CD14-positive monocyte (primary cell): ENCODE measurements around the gene C5AR2. TPM values are rescaled to one million over a fixed set of nuclear protein-coding genes. Genes with fewer than 3 reads are reported as not detected.
A peak's percentile ranks its signal among the peaks of the same experiment; 100 is the strongest.

Source experiments
- DNase-seq, 3 donors: peaks; one replicate each; pipeline ENCODE4 v3.0.0-alpha.2; 2011 to 2022
- H2AFZ ChIP-seq: 2 replicates; pipeline ENCODE4 v1.6.0; 2012; ENCODE audit warnings: mild to moderate bottlenecking, low read depth, low read length, inconsistent platforms; ENCODE audit not compliant: insufficient read depth, poor library complexity, severe bottlenecking
- H3K27ac ChIP-seq, 2 donors: 1 replicate in 1 of 2; 2 replicates in 1 of 2; pipeline ENCODE4 v1.5.1; 2012 to 2013; ENCODE audit warnings: low read length in 2 of 2, control low read depth in 1 of 2, inconsistent platforms in 1 of 2, low read depth in 1 of 2, mild to moderate bottlenecking in 1 of 2
- H3K27me3 ChIP-seq, 2 donors: one replicate each; pipeline versions ENCODE4 v1.6.0 to v1.6.1; 2011 to 2013; ENCODE audit warnings: low read length in 2 of 2; ENCODE audit not compliant: control insufficient read depth in 2 of 2, insufficient read depth in 2 of 2
- H3K36me3 ChIP-seq, 2 donors: replicated peaks in 1 of 2; 1 replicate in 1 of 2; 2 replicates in 1 of 2; pipeline versions ENCODE4 v1.5.1 to v1.6.1; 2012 to 2013; ENCODE audit warnings: low read length in 2 of 2, control low read depth in 1 of 2, inconsistent platforms in 1 of 2, mild to moderate bottlenecking in 1 of 2; ENCODE audit not compliant: insufficient read depth in 2 of 2, control insufficient read depth in 1 of 2
- H3K4me1 ChIP-seq, 2 donors: 1 replicate in 1 of 2; 2 replicates in 1 of 2; pipeline versions ENCODE4 v1.5.1 to v1.6.1; 2012 to 2013; ENCODE audit warnings: low read length in 2 of 2, control low read depth in 1 of 2, inconsistent platforms in 1 of 2, mild to moderate bottlenecking in 1 of 2, moderate library complexity in 1 of 2; ENCODE audit not compliant: insufficient read depth in 2 of 2, control insufficient read depth in 1 of 2
- H3K4me2 ChIP-seq: replicated peaks from 2 replicates; pipeline ENCODE3; 2012; ENCODE audit warnings: low read length, moderate library complexity, mild to moderate bottlenecking; ENCODE audit not compliant: poor library complexity, severe bottlenecking; ENCODE audit errors: extremely low read depth
- H3K4me3 ChIP-seq, 3 experiments: fragments of 200-600 bp in 1 of 3; sonication (generic) in 1 of 3; replicated peaks in 1 of 3; 1 replicate in 2 of 3; 2 replicates in 1 of 3; pipeline ENCODE4 v1.5.1; 2011 to 2013; ENCODE audit warnings: low read length in 3 of 3, mild to moderate bottlenecking in 3 of 3, control low read depth in 2 of 3, low read depth in 2 of 3, inconsistent platforms in 1 of 3, moderate library complexity in 1 of 3
- H3K79me2 ChIP-seq: 2 replicates; pipeline ENCODE4 v1.6.0; 2012; ENCODE audit warnings: mild to moderate bottlenecking, control low read depth, inconsistent platforms, low read length, moderate library complexity; ENCODE audit not compliant: insufficient read depth
- H3K9ac ChIP-seq: 2 replicates; pipeline ENCODE4 v1.6.0; 2017; ENCODE audit warnings: low read length, mild to moderate bottlenecking; ENCODE audit not compliant: insufficient read depth, poor library complexity, severe bottlenecking
- H3K9me3 ChIP-seq, 2 donors: replicated peaks in 1 of 2; 1 replicate in 1 of 2; 2 replicates in 1 of 2; pipeline versions ENCODE4 v1.5.1 to v1.6.1; 2012 to 2013; ENCODE audit warnings: low read length in 2 of 2, control low read depth in 1 of 2; ENCODE audit not compliant: control insufficient read depth in 1 of 2, insufficient read depth in 1 of 2
- H4K20me1 ChIP-seq: 2 replicates; pipeline ENCODE4 v1.6.0; 2012; ENCODE audit warnings: mild to moderate bottlenecking, low read length, control low read depth, moderate library complexity; ENCODE audit not compliant: insufficient read depth
- H3K27ac Mint-ChIP-seq, 7 donors: one replicate each; pipeline ENCODE4 v1.8.0; 2020; ENCODE audit warnings: mild to moderate bottlenecking in 7 of 7, mixed read lengths in 7 of 7, moderate library complexity in 6 of 7, inconsistent platforms in 2 of 7
- H3K27me3 Mint-ChIP-seq, 3 donors: one replicate each; pipeline ENCODE4 v1.8.0; 2021 to 2022; ENCODE audit warnings: low read depth in 3 of 3, mild to moderate bottlenecking in 3 of 3, mixed read lengths in 3 of 3, moderate library complexity in 3 of 3, inconsistent platforms in 1 of 3
- H3K36me3 Mint-ChIP-seq, 2 donors: one replicate each; pipeline ENCODE4 v1.8.0; 2020; ENCODE audit warnings: mixed read lengths in 2 of 2, inconsistent platforms in 1 of 2, mild to moderate bottlenecking in 1 of 2
- H3K4me1 Mint-ChIP-seq: one replicate; pipeline ENCODE4 v1.8.0; 2020; ENCODE audit warnings: mild to moderate bottlenecking, mixed read lengths
- H3K4me3 Mint-ChIP-seq, 2 donors: one replicate each; pipeline ENCODE4 v1.8.0; 2020; ENCODE audit warnings: mild to moderate bottlenecking in 2 of 2, mixed read lengths in 2 of 2, moderate library complexity in 1 of 2
- H3K9me3 Mint-ChIP-seq, 7 donors: one replicate each; pipeline ENCODE4 v1.8.0; 2020 to 2022; ENCODE audit warnings: mixed read lengths in 7 of 7, mild to moderate bottlenecking in 6 of 7, moderate library complexity in 6 of 7, inconsistent platforms in 2 of 7
- CTCF ChIP-seq: fragments of 200-600 bp; IDR thresholded peaks from one replicate; pipeline ENCODE4 v1.8.0; 2022; ENCODE audit warnings: antibody characterized with exemption, mild to moderate bottlenecking
- WGBS: methylation state at CpG from one replicate; pipeline ENCODE4 v1.1.5; 2013; ENCODE audit warnings: missing lambda C conversion rate; ENCODE audit not compliant: insufficient coverage; 5-methylcytosine and 5-hydroxymethylcytosine counted together
- intact Hi-C, 2 donors: fragments of 100-400 bp; cut with micrococcal nuclease; formaldehyde crosslinking; loops; one replicate each; pipeline versions ENCODE4 v1.15.0 to v1.15.1; 2023
- polyA plus RNA-seq, 3 donors: library from polyadenylated mRNA; depleted of rRNA in 1 of 3; unstranded in 2 of 3; stranded (reverse) in 1 of 3; fragments of 300-500 nt in 2 of 3; fragments of >200 nt in 1 of 3; fragmentation: Illumina TruSeq in 2 of 3; gene quantifications; 1 replicate in 2 of 3; 2 replicates in 1 of 3; pipeline ENCODE4 v1.2.3, GENCODE V29; 2012 to 2021

The C5AR2 gene
- polyA plus RNA-seq, 3 donors = 2.4 to 46.9 (median 4.3) TPM

- Histone ChIP-seq H3K79me2 (no peaks in the 10 kb centered on the region), H3K36me3 (peaks cover 54 to 60% of the 10 kb centered on the region in 2 donors), H3K4me3 (no peak overlapping the region), H2AFZ (no peak overlapping the region), H3K27ac (peak overlapping the region in 1 of 2 donors; percentile 94), H3K27me3 (no peaks in the 10 kb centered on the region), H3K9ac (no peak overlapping the region), H3K4me2 (no peak overlapping the region), H3K9me3 (no peaks in the 10 kb centered on the region), H3K4me1 (peaks cover 39 to 53% of the 10 kb centered on the region in 2 donors), H4K20me1 (no peaks in the 10 kb centered on the region)
- peaks cover 0 to 2% (median 0%) of the 10 kb centered on the region in 3 donors for H3K27me3 Mint-ChIP-seq
- intact Hi-C loops = no loop called here
- H3K4me1 Mint-ChIP-seq = peaks cover 43% of the 10 kb centered on the region
- no peak for TF ChIP-seq CTCF
- H3K4me3 Mint-ChIP-seq = no peak overlapping the region
- no peaks in the 10 kb centered on the region for H3K9me3 Mint-ChIP-seq
- peaks cover 63 to 82% of the 10 kb centered on the region in 2 donors for H3K36me3 Mint-ChIP-seq
- WGBS = 96% methylated on average over 21 of the region's 22 CpGs
- peak overlapping the region in 2 of 7 donors; percentile 77 to 100 for H3K27ac Mint-ChIP-seq
- DNase-seq = no peak
These were observed 40.6 kb downstream of the C5AR2 start for GRCh38 chr19:47372603-47373002.

GRCh38 chr19:47373246-47374240 lies 41.6 kb downstream of the C5AR2 start:
- no peak for TF ChIP-seq CTCF
- Mint-ChIP-seq H3K27me3 (peaks cover 0 to 2% (median 0%) of the 10 kb centered on the region in 3 donors), H3K4me1 (peaks cover 43% of the 10 kb centered on the region), H3K36me3 (peaks cover 67 to 89% of the 10 kb centered on the region in 2 donors), H3K4me3 (no peak overlapping the region), H3K9me3 (no peaks in the 10 kb centered on the region), H3K27ac (peak overlapping the region in 3 of 7 donors; percentile 15 to 77 (median 41))
- 96% methylated on average over 24 of the region's 33 CpGs for WGBS
- H3K79me2 ChIP-seq = no peaks in the 10 kb centered on the region
- peaks cover 63 to 68% of the 10 kb centered on the region in 2 donors for H3K36me3 ChIP-seq
- intact Hi-C loops = no loop called here
- H3K9me3 ChIP-seq = no peaks in the 10 kb centered on the region
- H3K4me1 ChIP-seq = peaks cover 39 to 53% of the 10 kb centered on the region in 2 donors
- no peaks in the 10 kb centered on the region for H3K27me3 ChIP-seq
- no peak overlapping the region for H3K4me2 ChIP-seq
- DNase-seq = no peak
- no peaks in the 10 kb centered on the region for H4K20me1 ChIP-seq
- H3K4me3 ChIP-seq = no peak overlapping the region
- no peak overlapping the region for H3K27ac ChIP-seq
- H3K9ac ChIP-seq = no peak overlapping the region
- no peak overlapping the region for H2AFZ ChIP-seq
